GM21381 (cell line): ENCODE results near the gene OXNAD1.

Experiments
- ATAC-seq: cut with Tn5 transposase; IDR thresholded peaks from one replicate; pipeline ENCODE4 v1.9.1; 2021; ENCODE audit warnings: mild to moderate bottlenecking, moderate library complexity; ENCODE audit not compliant: unreplicated experiment

The OXNAD1 gene

GRCh38 chr3:16352428-16352827 lies 87.4 kb downstream of the OXNAD1 start:
- ATAC-seq = no peak

GRCh38 chr3:16354291-16354690 lies 89.3 kb downstream of the OXNAD1 start:
- ATAC-seq = no peak
